Spleen (tissue), 11 donors: Measurements from ENCODE around the gene TLR4. TPM values are rescaled to one million over a fixed set of nuclear protein-coding genes. Genes with fewer than 3 reads are reported as not detected.
A peak's percentile ranks its signal among the peaks of the same experiment; 100 is the strongest.

Source experiments
- DNase-seq: peaks from one replicate; pipeline ENCODE4 v3.0.0-alpha.2; 2020
- H3K27ac ChIP-seq, 8 donors: fragments of 200-600 bp; sonication (generic) in 7 of 8; 1 replicate in 4 of 8; 2 replicates in 4 of 8; pipeline versions ENCODE4 v1.5.0 to v1.8.0; 2016 to 2021; ENCODE audit warnings: inconsistent platforms in 4 of 8, mild to moderate bottlenecking in 4 of 8, moderate library complexity in 1 of 8
- H3K27me3 ChIP-seq, 7 donors: fragments of 200-600 bp; sonication (generic) in 6 of 7; replicated peaks in 1 of 7; 1 replicate in 4 of 7; 2 replicates in 3 of 7; pipeline versions ENCODE4 v1.5.0 to v1.8.0; 2016 to 2021; ENCODE audit warnings: inconsistent platforms in 3 of 7, mild to moderate bottlenecking in 1 of 7
- H3K36me3 ChIP-seq, 6 donors: fragments of 200-600 bp; sonication (generic) in 5 of 6; 1 replicate in 4 of 6; 2 replicates in 2 of 6; pipeline versions ENCODE4 v1.5.0 to v1.8.0; 2016 to 2021; ENCODE audit warnings: inconsistent platforms in 2 of 6
- H3K4me1 ChIP-seq, 6 donors: fragments of 200-600 bp; sonication (generic) in 5 of 6; 1 replicate in 3 of 6; 2 replicates in 3 of 6; pipeline versions ENCODE4 v1.5.0 to v1.8.0; 2016 to 2021; ENCODE audit warnings: inconsistent platforms in 3 of 6
- H3K4me3 ChIP-seq, 8 donors: fragments of 200-600 bp; sonication (generic) in 7 of 8; 1 replicate in 4 of 8; 2 replicates in 4 of 8; pipeline versions ENCODE4 v1.5.0 to v1.8.0; 2016 to 2021; ENCODE audit warnings: inconsistent platforms in 4 of 8, mild to moderate bottlenecking in 4 of 8, moderate library complexity in 2 of 8
- H3K9me3 ChIP-seq, 8 donors: fragments of 200-600 bp; sonication (generic) in 7 of 8; 1 replicate in 4 of 8; 2 replicates in 4 of 8; pipeline versions ENCODE4 v1.5.0 to v1.8.0; 2016 to 2021; ENCODE audit warnings: inconsistent platforms in 4 of 8
- CTCF ChIP-seq, 11 experiments: fragments of 200-600 bp in 7 of 11; fragments of 450-650 bp in 4 of 11; sonication (generic) in 4 of 11; IDR thresholded peaks in 8 of 11; conservative IDR thresholded peaks in 3 of 11; 1 replicate in 7 of 11; 2 replicates in 4 of 11; pipeline versions ENCODE4 v1.4.0 to v1.8.0; 2016 to 2021; ENCODE audit warnings: antibody characterized with exemption in 11 of 11, inconsistent platforms in 4 of 11, mild to moderate bottlenecking in 1 of 11
- POLR2A ChIP-seq, 3 donors: fragments of 450-650 bp; IDR thresholded peaks; one replicate each; pipeline ENCODE4 v1.5.1; 2017; ENCODE audit warnings: antibody characterized with exemption in 3 of 3, mild to moderate bottlenecking in 1 of 3
- POLR2AphosphoS5 ChIP-seq, 3 donors: sonication (generic); formaldehyde crosslinking; IDR thresholded peaks; one replicate each; pipeline ENCODE4 v1.5.1; 2017; ENCODE audit warnings: antibody characterized with exemption in 3 of 3
- WGBS, 5 donors: extraction: QIAGEN DNeasy Blood & Tissue Kit in 3 of 5; methylation state at CpG; one replicate each; pipeline versions ENCODE4 v1.1.5 to v1.1.7; 2013 to 2018; 5-methylcytosine and 5-hydroxymethylcytosine counted together
- intact Hi-C: fragments of 100-400 bp; cut with DNase I; formaldehyde crosslinking; loops from one replicate; pipeline ENCODE4 v1.15.0; 2023; ENCODE audit warnings: low total_unique reads
- polyA plus RNA-seq, 3 donors: library from polyadenylated mRNA; stranded (reverse); fragments of 200-250 nt; gene quantifications; one replicate each; pipeline ENCODE4 v1.2.1, GENCODE V29; 2013
- total RNA-seq, 7 donors: library from RNA; depleted of rRNA in 3 of 7; stranded (reverse); fragments of >200 nt in 3 of 7; fragmentation: NEBNext Ultra II Directional in 4 of 7; extraction: Animal tissue kit (Norgen Biotek cat#: 25700) in 4 of 7; gene quantifications; one replicate each; pipeline versions ENCODE4 v1.1.0 to v1.2.1, GENCODE V29; 2016 to 2021
- donor health status: healthy with polysubstance abuse.
- donor health status: DM: no; HTN: no; CAD: no; lungs with moderate emphysema.
- donor health status: DM: no; HTN: no; CAD: no.
- donor health status: Bipolar disorder and iron deficiency.
- donor health status: healthy.
- donor health status: DM: no; HTN: no; CAD: no.
- donor health status: DM: yes; HTN: yes; CAD: no.

The TLR4 gene
- total and polyA plus RNA-seq, 10 donors = 6.3 to 216 (median 104) TPM

- Histone ChIP-seq H3K27me3 (peaks cover 0 to 11% (median 0%) of the 10 kb centered on the region in 7 donors), H3K4me1 (peaks cover 0 to 7% (median under 1%) of the 10 kb centered on the region in 6 donors), H3K36me3 (no peaks in the 10 kb centered on the region), H3K27ac (no peak overlapping the region), H3K9me3 (no peaks in the 10 kb centered on the region), H3K4me3 (no peak overlapping the region)
- no peak for TF ChIP-seq CTCF (IDR thresholded peaks at IDR 0.05 in 8 of 11, conservative IDR thresholded peaks at IDR 0.05 in 3 of 11)
- TF ChIP-seq POLR2AphosphoS5 (IDR thresholded peaks at IDR 0.05) = no peak
- no peak for TF ChIP-seq POLR2A (IDR thresholded peaks at IDR 0.05)
- intact Hi-C loops = no loop called here
- DNase-seq = no peak
- 78 to 87% (median 85%) methylated on average over 10 of the region's 10 CpGs for WGBS, 5 donors
Observed at GRCh38 chr9:117739206-117739605, 35.0 kb downstream of the TLR4 start.

- DNase-seq = no peak
- 78 to 89% (median 84%) methylated on average over 11 of the region's 11 CpGs for WGBS, 5 donors
- no peaks in the 10 kb centered on the region for H3K9me3 ChIP-seq
- no peaks in the 10 kb centered on the region for H3K36me3 ChIP-seq
- no peak overlapping the region for H3K4me3 ChIP-seq
- no peak overlapping the region for H3K27ac ChIP-seq
- peaks cover 0 to 16% (median under 1%) of the 10 kb centered on the region in 7 donors for H3K27me3 ChIP-seq
- TF ChIP-seq POLR2AphosphoS5 (IDR thresholded peaks at IDR 0.05) (no peak), POLR2A (IDR thresholded peaks at IDR 0.05) (no peak), CTCF (IDR thresholded peaks at IDR 0.05 in 8 of 11, conservative IDR thresholded peaks at IDR 0.05 in 3 of 11) (no peak)
- intact Hi-C loops = no loop called here
- H3K4me1 ChIP-seq = peaks cover 0 to 10% (median 2%) of the 10 kb centered on the region in 6 donors
Observed at GRCh38 chr9:117739624-117740347, 35.6 kb downstream of the TLR4 start.

- H3K27me3 ChIP-seq = peaks cover 0 to 33% (median 7%) of the 10 kb centered on the region in 7 donors
- H3K4me1 ChIP-seq = peaks cover 0 to 20% (median 7%) of the 10 kb centered on the region in 6 donors
- H3K27ac ChIP-seq = no peak overlapping the region
- TF ChIP-seq CTCF (IDR thresholded peaks at IDR 0.05 in 8 of 11, conservative IDR thresholded peaks at IDR 0.05 in 3 of 11) = no peak
- TF ChIP-seq POLR2AphosphoS5 (IDR thresholded peaks at IDR 0.05) = no peak
- no peak for TF ChIP-seq POLR2A (IDR thresholded peaks at IDR 0.05)
- intact Hi-C loops = no loop called here
- no peaks in the 10 kb centered on the region for H3K36me3 ChIP-seq
- H3K9me3 ChIP-seq = no peaks in the 10 kb centered on the region
- no peak overlapping the region for H3K4me3 ChIP-seq
- WGBS, 5 donors = 89 to 91% (median 90%) methylated on average over 4 of the region's 4 CpGs
- no peak for DNase-seq
Observed at GRCh38 chr9:117742131-117742530, 37.9 kb downstream of the TLR4 start.

GRCh38 chr9:117744369-117744768 is 40.2 kb downstream of the TLR4 start:
- no peak overlapping the region for H3K27ac ChIP-seq
- H3K9me3 ChIP-seq = no peaks in the 10 kb centered on the region
- no peaks in the 10 kb centered on the region for H3K36me3 ChIP-seq
- no peak for DNase-seq
- H3K27me3 ChIP-seq = peaks cover 0 to 33% (median 7%) of the 10 kb centered on the region in 7 donors
- 33 to 45% (median 35%) methylated on average over 3 of the region's 3 CpGs for WGBS, 5 donors
- intact Hi-C loops = no loop called here
- H3K4me3 ChIP-seq = peak overlapping the region in 1 of 8 donors; percentile 34
- no peak for TF ChIP-seq POLR2A (IDR thresholded peaks at IDR 0.05)
- no peak for TF ChIP-seq POLR2AphosphoS5 (IDR thresholded peaks at IDR 0.05)
- no peak for TF ChIP-seq CTCF (IDR thresholded peaks at IDR 0.05 in 8 of 11, conservative IDR thresholded peaks at IDR 0.05 in 3 of 11)
- H3K4me1 ChIP-seq = peaks cover 0 to 18% (median 7%) of the 10 kb centered on the region in 6 donors
